Stimulated activated CD4-positive, alpha-beta T cell treated with anti-CD3 and anti-CD28 coated beads, TNF-alpha, amount 100 ng/mL, for 1 hour (primary cell): ENCODE measurements around the gene GJD3.
"Not testable (repeated sequence)": the region's sequence is repeated elsewhere in the genome, so short reads cannot be mapped to it uniquely, and the experiment has no call there.

Source experiments
- DNase-seq, 3 donors: peaks; one replicate each; pipeline ENCODE4 v3.0.0-alpha.2; 2020; ENCODE audit warnings: low read depth in 3 of 3, low spot score in 1 of 3

GJD3 gene

GRCh38 chr17:40369923-40370322 lies 5.4 kb upstream of the GJD3 start:
- DNase-seq, result no peak

- DNase-seq, result not testable (repeated sequence)
Measured at GRCh38 chr17:40367728-40368127, 3.2 kb upstream of the GJD3 start.

- no peak for DNase-seq
Measured at GRCh38 chr17:40366861-40367518, 2.5 kb upstream of the GJD3 start.

GRCh38 chr17:40366076-40366860 lies 1.7 kb upstream of the GJD3 start:
- no peak for DNase-seq

GRCh38 chr17:40364906-40365305 lies 369 bp upstream of the GJD3 start:
- DNase-seq, result no peak

GRCh38 chr17:40363111-40363827 lies 1.3 kb downstream of the GJD3 start:
- no peak for DNase-seq

- peak; percentile 46 to 76 (median 50) for DNase-seq
Measured at GRCh38 chr17:40362696-40363110, 1.8 kb downstream of the GJD3 start.

- DNase-seq, result no peak
Measured at GRCh38 chr17:40361925-40362695, 2.4 kb downstream of the GJD3 start.

GRCh38 chr17:40361063-40361924 lies 3.2 kb downstream of the GJD3 start:
- no peak for DNase-seq

- DNase-seq, result no peak
Measured at GRCh38 chr17:40360091-40360490, 4.4 kb downstream of the GJD3 start.

GRCh38 chr17:40358323-40359038 lies 6.1 kb downstream of the GJD3 start:
- DNase-seq, result peak; percentile 75 to 91 (median 80)

- DNase-seq, result no peak
Measured at GRCh38 chr17:40356990-40357881, 7.3 kb downstream of the GJD3 start.

GRCh38 chr17:40355804-40356758 lies 8.5 kb downstream of the GJD3 start:
- DNase-seq, result no peak

GRCh38 chr17:40355123-40355803 lies 9.3 kb downstream of the GJD3 start:
- peak in 2 of 3 donors; percentile 61 to 84 for DNase-seq

GRCh38 chr17:40354221-40355122 lies 10.1 kb downstream of the GJD3 start:
- no peak for DNase-seq
